Heart left ventricle (tissue), 13 donors: ENCODE measurements around the gene FARSA.

Experiments
- POLR2A ChIP-seq, 2 donors: fragments of 450-650 bp; IDR thresholded peaks; one replicate each; pipeline ENCODE4 v1.6.1; 2017; ENCODE audit warnings: antibody characterized with exemption in 2 of 2, mild to moderate bottlenecking in 2 of 2, moderate library complexity in 2 of 2
- TF ChIP-seq, protein P1 (sequence below), 12 donors: fragments of 200-600 bp; sonication (generic) in 4 of 12; IDR thresholded peaks; one replicate each; pipeline versions ENCODE4 v1.5.0 to v1.8.0; 2018 to 2022; ENCODE audit warnings: antibody characterized with exemption in 12 of 12, mild to moderate bottlenecking in 5 of 12
- donor health status: ischemic (EF 13 %, LVEDD 7.1; RV severe dilation, severe dysfunction).
- donor health status: DM: no; HTN: yes; CAD: no.
- donor health status: DM: no; HTN: no; CAD: no.
- donor health status: ischemic (EF 25% LVEDD 6.9; RV normal size, moderate dysfunction).
- donor health status: ischemic (EF 25% LVEDD 5.7; RV mildly dilated, moderate dysfunction).
- donor health status: ischemic (EF 35%, LVEDD 5.7; RV mildly dilated, moderate dysfunction).
- donor health status: nonischemic (EF 11% LVEDD 7.7; RV severe dilation, severe dysfunction).
- donor health status: DM: yes; HTN: yes; CAD: no.
- donor health status: PGD.
- donor health status: ischemic (EF 29% LVEDD 5.4; RV normal size, mild dysfunction).
- donor health status: nonischemic (EF 23%, LVEDD 6.1; RV moderate dilation, normal function).

DNA sequence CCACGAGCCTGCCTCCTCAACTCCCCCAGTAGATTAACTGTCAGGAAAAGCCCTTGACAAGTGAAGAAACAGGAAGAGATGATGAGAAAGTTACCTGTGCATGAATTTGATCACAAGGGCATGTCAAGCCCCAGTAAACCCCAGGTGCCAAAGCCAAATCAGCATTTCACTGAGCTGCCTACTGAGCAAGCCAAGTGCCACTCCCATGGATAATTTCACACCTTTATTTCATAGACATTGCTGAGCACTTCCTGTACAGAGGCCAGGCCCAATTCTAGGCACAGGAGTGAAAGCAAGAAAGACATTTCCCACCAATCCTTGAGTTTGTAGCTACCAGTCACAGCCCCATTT is 21.1 kb upstream of the FARSA start:
- TF ChIP-seq POLR2A (IDR thresholded peaks at IDR 0.05): no peak
- TF ChIP-seq, protein P1, sequence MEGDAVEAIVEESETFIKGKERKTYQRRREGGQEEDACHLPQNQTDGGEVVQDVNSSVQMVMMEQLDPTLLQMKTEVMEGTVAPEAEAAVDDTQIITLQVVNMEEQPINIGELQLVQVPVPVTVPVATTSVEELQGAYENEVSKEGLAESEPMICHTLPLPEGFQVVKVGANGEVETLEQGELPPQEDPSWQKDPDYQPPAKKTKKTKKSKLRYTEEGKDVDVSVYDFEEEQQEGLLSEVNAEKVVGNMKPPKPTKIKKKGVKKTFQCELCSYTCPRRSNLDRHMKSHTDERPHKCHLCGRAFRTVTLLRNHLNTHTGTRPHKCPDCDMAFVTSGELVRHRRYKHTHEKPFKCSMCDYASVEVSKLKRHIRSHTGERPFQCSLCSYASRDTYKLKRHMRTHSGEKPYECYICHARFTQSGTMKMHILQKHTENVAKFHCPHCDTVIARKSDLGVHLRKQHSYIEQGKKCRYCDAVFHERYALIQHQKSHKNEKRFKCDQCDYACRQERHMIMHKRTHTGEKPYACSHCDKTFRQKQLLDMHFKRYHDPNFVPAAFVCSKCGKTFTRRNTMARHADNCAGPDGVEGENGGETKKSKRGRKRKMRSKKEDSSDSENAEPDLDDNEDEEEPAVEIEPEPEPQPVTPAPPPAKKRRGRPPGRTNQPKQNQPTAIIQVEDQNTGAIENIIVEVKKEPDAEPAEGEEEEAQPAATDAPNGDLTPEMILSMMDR (IDR thresholded peaks at IDR 0.05): no peak
